Panc1 (cell line): ENCODE measurements around the gene PRELID2.

Experiments
- CTCF ChIP-seq: fragments of 450-650 bp; IDR thresholded peaks from 2 replicates; pipeline ENCODE4 v1.5.1; 2017; ENCODE audit warnings: mild to moderate bottlenecking
- POLR2AphosphoS5 ChIP-seq: IDR thresholded peaks from 2 replicates; pipeline ENCODE4 v1.6.1; 2012; ENCODE audit warnings: mild to moderate bottlenecking, low read depth, low read length, moderate library complexity
- SIN3A ChIP-seq: IDR thresholded peaks from 2 replicates; pipeline ENCODE4 v1.6.1; 2012; ENCODE audit warnings: low read depth, mild to moderate bottlenecking, low read length, moderate library complexity, borderline replicate concordance; ENCODE audit not compliant: insufficient read depth
- TCF7L2 ChIP-seq: IDR thresholded peaks from 2 replicates; pipeline ENCODE4 v1.6.1; 2011; ENCODE audit warnings: mild to moderate bottlenecking, low read depth, low read length, inconsistent platforms
- TF ChIP-seq, protein P1 (sequence below), 2 experiments: IDR thresholded peaks; 2 replicates each; pipeline ENCODE4 v1.6.1; 2011 to 2012; ENCODE audit warnings: low read depth in 2 of 2, control low read depth in 1 of 2, low read length in 1 of 2, mild to moderate bottlenecking in 1 of 2, moderate library complexity in 1 of 2; ENCODE audit not compliant: insufficient read depth in 1 of 2

DNA sequence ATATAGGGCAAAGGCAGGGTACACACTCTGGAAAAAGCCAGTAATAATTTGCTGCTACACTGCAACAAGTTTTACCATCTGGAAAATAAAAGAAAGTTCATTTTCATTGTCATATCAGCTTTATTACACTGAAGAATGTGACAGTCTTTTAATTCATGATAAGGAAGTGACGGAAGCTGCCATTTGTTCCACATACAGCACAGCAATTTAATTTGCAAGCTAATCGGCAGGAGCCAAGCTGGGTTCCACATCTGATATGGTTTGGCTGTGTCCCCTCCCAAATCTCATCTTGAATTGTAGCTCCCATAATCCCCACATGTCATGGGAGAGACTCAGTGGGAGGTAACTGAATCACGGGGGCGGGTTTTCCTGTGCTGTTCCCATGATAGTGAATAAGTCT lies 16.5 kb downstream of the PRELID2 start:
- no peak for TF ChIP-seq CTCF
- TF ChIP-seq POLR2AphosphoS5 = no peak
- TF ChIP-seq, protein P1, sequence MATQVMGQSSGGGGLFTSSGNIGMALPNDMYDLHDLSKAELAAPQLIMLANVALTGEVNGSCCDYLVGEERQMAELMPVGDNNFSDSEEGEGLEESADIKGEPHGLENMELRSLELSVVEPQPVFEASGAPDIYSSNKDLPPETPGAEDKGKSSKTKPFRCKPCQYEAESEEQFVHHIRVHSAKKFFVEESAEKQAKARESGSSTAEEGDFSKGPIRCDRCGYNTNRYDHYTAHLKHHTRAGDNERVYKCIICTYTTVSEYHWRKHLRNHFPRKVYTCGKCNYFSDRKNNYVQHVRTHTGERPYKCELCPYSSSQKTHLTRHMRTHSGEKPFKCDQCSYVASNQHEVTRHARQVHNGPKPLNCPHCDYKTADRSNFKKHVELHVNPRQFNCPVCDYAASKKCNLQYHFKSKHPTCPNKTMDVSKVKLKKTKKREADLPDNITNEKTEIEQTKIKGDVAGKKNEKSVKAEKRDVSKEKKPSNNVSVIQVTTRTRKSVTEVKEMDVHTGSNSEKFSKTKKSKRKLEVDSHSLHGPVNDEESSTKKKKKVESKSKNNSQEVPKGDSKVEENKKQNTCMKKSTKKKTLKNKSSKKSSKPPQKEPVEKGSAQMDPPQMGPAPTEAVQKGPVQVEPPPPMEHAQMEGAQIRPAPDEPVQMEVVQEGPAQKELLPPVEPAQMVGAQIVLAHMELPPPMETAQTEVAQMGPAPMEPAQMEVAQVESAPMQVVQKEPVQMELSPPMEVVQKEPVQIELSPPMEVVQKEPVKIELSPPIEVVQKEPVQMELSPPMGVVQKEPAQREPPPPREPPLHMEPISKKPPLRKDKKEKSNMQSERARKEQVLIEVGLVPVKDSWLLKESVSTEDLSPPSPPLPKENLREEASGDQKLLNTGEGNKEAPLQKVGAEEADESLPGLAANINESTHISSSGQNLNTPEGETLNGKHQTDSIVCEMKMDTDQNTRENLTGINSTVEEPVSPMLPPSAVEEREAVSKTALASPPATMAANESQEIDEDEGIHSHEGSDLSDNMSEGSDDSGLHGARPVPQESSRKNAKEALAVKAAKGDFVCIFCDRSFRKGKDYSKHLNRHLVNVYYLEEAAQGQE (IDR thresholded peaks at IDR 0.05; ENCODE audit: insufficient read depth in 1 of 2, low read depth in 2 of 2, low read length in 1 of 2) = no peak
- TF ChIP-seq TCF7L2 = no peak
- no peak for TF ChIP-seq SIN3A
